K562 (cell line): ENCODE data around the gene FARP2.

Source experiments
- FOXP1 ChIP-seq: sonication (generic); formaldehyde crosslinking; IDR thresholded peaks from 2 replicates; pipeline ENCODE4 v1.8.0; 2022; ENCODE audit warnings: mild to moderate bottlenecking, missing genetic modification reagents
- IFI16 ChIP-seq: fragments of 250-450 bp; sonication (Bioruptor Pico); IDR thresholded peaks from 2 replicates; pipeline ENCODE4 v2.1.2; 2022; ENCODE audit warnings: mild to moderate bottlenecking, inconsistent platforms
- KHSRP ChIP-seq: fragments of 450-650 bp; IDR thresholded peaks from 2 replicates; pipeline ENCODE4 v1.6.1; 2017
- MEF2A ChIP-seq: IDR thresholded peaks from 2 replicates; pipeline ENCODE4 v1.6.1; 2011; ENCODE audit warnings: low read depth, mild to moderate bottlenecking, low read length, moderate library complexity; ENCODE audit not compliant: control insufficient read depth
- RFX5 ChIP-seq: IDR thresholded peaks from 2 replicates; pipeline ENCODE4 v1.6.1; 2011; ENCODE audit warnings: low read depth, mild to moderate bottlenecking, improper control_type of control experiment, low read length
- SMARCE1 ChIP-seq: fragments of 450-650 bp; IDR thresholded peaks from 2 replicates; pipeline ENCODE4 v1.7.1; 2016; ENCODE audit warnings: mild to moderate bottlenecking
- USF2 ChIP-seq: sonication (generic); formaldehyde crosslinking; IDR thresholded peaks from 2 replicates; pipeline ENCODE4 v1.5.0; 2020; ENCODE audit warnings: missing genetic modification reagents
- TF ChIP-seq, protein P1 (sequence below): sonication (generic); formaldehyde crosslinking; IDR thresholded peaks from 2 replicates; pipeline ENCODE4 v1.8.1; 2023; ENCODE audit warnings: mild to moderate bottlenecking, missing genetic modification reagents

- no peak for TF ChIP-seq RFX5
- TF ChIP-seq, protein P1, sequence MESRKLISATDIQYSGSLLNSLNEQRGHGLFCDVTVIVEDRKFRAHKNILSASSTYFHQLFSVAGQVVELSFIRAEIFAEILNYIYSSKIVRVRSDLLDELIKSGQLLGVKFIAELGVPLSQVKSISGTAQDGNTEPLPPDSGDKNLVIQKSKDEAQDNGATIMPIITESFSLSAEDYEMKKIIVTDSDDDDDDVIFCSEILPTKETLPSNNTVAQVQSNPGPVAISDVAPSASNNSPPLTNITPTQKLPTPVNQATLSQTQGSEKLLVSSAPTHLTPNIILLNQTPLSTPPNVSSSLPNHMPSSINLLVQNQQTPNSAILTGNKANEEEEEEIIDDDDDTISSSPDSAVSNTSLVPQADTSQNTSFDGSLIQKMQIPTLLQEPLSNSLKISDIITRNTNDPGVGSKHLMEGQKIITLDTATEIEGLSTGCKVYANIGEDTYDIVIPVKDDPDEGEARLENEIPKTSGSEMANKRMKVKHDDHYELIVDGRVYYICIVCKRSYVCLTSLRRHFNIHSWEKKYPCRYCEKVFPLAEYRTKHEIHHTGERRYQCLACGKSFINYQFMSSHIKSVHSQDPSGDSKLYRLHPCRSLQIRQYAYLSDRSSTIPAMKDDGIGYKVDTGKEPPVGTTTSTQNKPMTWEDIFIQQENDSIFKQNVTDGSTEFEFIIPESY (CRISPR knock-in tag) = no peak
- no peak for TF ChIP-seq KHSRP
- TF ChIP-seq FOXP1 (CRISPR knock-in tag) = no peak
- no peak for TF ChIP-seq SMARCE1
- TF ChIP-seq USF2 (CRISPR knock-in tag) = no peak
- no peak for TF ChIP-seq MEF2A
- TF ChIP-seq IFI16 = no peak
Measured at GRCh38 chr2:241357531-241357930, 1.4 kb downstream of the FARP2 start.
